C4-2B (cell line): Measurements from ENCODE around the gene HEXB.

Experiments
- H3K27ac ChIP-seq: fragments of 450-650 bp; 2 replicates; pipeline ENCODE4 v1.5.1; 2017
- CTCF ChIP-seq: fragments of 450-650 bp; conservative IDR thresholded peaks from 2 replicates; pipeline ENCODE4 v1.5.1; 2017; ENCODE audit warnings: mild to moderate bottlenecking
- ZFX ChIP-seq: fragments of 450-650 bp; IDR thresholded peaks from 2 replicates; pipeline ENCODE4 v1.6.1; 2017

HEXB gene

DNA sequence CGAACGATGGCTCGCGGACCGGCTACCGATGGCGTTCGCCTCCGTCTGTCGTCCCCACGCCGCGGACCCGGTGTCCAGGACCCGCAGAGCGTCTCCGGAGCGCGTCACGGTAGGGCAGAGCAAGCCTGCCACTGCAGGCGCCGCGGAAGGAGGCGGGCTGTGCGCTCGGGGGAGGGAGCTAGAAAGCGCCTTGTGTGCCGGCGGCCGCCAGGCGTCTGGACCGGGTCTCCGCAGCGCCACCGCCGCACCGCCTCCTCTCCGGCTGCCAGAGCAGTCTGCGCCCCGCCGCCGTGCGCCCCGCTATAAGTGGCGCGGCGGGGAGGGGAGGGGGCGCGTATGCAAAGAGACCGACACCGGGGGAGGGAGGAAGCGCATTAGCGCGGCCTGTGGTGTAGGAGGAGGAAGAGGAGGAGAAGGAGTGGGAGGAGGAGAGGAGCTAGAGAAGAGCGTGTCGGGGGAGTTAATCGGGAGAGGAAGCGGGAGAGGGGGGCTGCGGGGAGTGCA is 44.5 kb upstream of the HEXB start, which contains the start of gene ENC1:
Gene ENC1, minus strand, starts transcription at position 279 of the 504 bp plus-strand sequence. CDS start 4,243 bp downstream, outside the sequence.
- peak within 1 kb of the TSS; percentile 73 for H3K27ac ChIP-seq
- TF ChIP-seq CTCF: peak; percentile 78
- TF ChIP-seq ZFX: no peak

- H3K27ac ChIP-seq: peak overlapping the region; percentile 73
- TF ChIP-seq ZFX: no peak
- no peak for TF ChIP-seq CTCF
These were observed 43.9 kb upstream of the HEXB start for GRCh38 chr5:74640954-74641734.

DNA sequence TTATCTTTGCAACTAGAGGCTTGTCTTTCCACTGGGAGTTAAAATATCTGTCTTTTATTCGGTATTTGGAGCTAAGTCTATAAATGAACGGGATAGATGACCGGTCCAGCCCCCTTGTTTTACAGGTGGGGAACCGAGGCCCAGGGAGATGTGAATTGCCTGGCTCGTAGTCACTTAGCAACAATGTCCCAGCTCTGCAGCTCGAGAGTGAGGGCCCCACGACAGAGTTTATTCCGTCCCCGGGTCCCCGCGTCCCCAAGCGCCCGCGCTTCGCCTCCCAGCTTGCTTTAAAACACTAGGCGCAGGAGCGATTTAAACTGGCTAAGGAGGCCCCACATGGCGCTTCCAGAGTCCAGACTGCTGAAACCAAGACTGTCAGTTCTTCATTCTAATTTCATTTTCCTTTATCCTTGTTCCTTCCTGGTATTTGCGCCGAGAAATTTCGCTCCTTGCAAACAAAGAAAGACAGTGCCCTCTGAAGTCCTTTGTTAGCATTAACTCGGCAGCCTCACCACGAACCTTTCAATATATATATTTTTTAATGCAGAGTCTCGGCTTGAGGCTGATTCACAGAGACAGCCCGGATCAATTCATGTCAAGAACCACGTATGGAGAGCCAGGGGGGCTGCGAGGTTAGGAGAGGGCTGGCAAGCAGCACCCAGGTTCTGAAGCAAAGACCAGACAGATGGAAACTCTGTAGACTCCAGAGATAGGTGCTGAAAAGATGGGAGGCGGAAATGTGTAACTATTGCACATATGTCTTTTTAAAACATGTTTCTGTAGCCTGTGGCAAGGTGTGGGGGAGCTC is 43.1 kb upstream of the HEXB start:
- TF ChIP-seq ZFX (no peak), CTCF (peak; percentile 76)
- no peak overlapping the region for H3K27ac ChIP-seq

DNA sequence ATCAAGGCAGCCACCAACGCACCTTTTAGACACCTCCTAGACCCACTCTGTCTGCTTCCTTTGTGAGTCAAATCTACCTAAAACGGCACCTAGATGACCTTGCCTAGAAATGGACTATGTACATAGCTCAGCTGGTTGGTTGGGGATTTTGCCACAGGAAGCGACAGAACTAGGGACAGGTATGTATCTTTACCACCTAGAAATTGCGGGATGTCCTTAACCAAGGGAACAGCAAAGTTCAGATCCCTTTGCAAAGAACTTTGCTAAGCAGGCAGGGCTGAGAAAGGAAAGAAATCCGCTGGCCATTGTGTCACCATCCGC is 42.5 kb upstream of the HEXB start:
- TF ChIP-seq CTCF (no peak), ZFX (no peak)
- H3K27ac ChIP-seq: no peak overlapping the region

DNA sequence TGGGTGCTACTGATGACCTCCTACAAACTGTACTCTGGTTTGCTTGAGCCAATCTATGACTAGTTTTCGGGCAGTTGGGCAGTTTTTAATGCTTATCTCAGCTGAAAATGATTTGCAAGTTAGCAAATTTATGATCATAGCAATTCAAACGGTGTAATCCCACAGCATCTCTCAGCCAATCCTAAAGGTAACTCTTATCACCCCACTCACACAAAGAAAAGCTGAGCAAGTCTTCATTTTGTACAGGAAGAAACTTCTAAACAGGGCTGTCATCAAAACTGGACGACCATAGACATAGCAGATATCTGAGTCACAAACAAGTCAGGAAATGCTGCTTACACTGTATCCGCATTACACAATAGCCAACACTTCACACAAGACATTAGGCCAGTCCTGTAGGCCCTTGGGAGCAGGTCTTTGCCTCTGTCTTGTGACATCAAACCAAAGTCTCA is 41.9 kb upstream of the HEXB start:
- TF ChIP-seq ZFX: no peak
- no peak for TF ChIP-seq CTCF
- H3K27ac ChIP-seq: no peak overlapping the region

GRCh38 chr5:74647096-74647495 is 37.9 kb upstream of the HEXB start:
- TF ChIP-seq CTCF (no peak), ZFX (no peak)
- no peak overlapping the region for H3K27ac ChIP-seq

DNA sequence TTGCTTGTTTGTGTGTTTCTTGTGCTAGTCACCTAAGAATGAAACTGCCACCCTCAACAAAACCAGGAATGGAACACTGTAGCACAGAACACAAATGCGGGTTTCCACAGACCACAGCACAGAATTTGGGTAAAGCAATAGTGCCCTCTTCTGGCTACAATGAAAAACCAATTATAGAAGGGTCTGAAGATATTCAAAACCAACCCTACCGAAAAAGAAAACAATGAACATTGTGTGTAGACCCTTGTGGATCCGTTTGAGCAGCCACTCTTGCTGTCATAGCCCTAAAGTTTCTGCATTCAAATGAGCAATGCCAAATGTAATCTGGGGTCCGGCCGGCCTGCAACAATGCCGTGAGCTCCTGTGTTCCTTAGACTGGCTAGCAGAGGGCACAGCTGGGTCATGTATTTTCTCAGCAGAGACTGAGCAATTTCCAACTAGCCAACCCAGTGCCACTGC is 36.2 kb upstream of the HEXB start:
- TF ChIP-seq CTCF (peak; percentile 87), ZFX (no peak)

More for the DNA sequence above, 36.2 kb upstream of the HEXB start:
- no peak overlapping the region for H3K27ac ChIP-seq
